GM12878 (cell line): Measurements from ENCODE around the gene TOPBP1. TPM values are rescaled to one million over a fixed set of nuclear protein-coding genes. Genes with fewer than 3 reads are reported as not detected.
A peak's percentile ranks its signal among the peaks of the same experiment; 100 is the strongest.

Experiments
- NR2C1 ChIP-seq: fragments of 450-650 bp; IDR thresholded peaks from 2 replicates; pipeline ENCODE4 v1.6.1; 2017; ENCODE audit warnings: antibody characterized with exemption, mild to moderate bottlenecking, moderate library complexity
- RCOR1 ChIP-seq: conservative IDR thresholded peaks from 2 replicates; pipeline ENCODE4 v1.6.1; 2012; ENCODE audit warnings: low read depth, low read length, improper control_type of control experiment
- polyA plus RNA-seq, 11 experiments: library from polyadenylated mRNA; depleted of rRNA in 4 of 11; unstranded in 6 of 11; stranded (reverse) in 5 of 11; fragments of >200 nt; fragmentation: Nextera tagmentation in 4 of 11; fragmentation: Illumina TruSeq in 1 of 11; extraction: Ambion mirVana in 4 of 11; extraction: Trizol in 1 of 11; gene quantifications; 1 replicate in 1 of 11; 2 replicates in 10 of 11; pipeline versions ENCODE4 v1.2.1 to v1.2.3, GENCODE V29; 2011 to 2016; ENCODE audit warnings: inconsistent platforms in 2 of 11, missing spikeins in 2 of 11, low read depth in 1 of 11
- total RNA-seq, 4 experiments: library from RNA; depleted of rRNA in 3 of 4; stranded (reverse); fragments of >200 nt in 3 of 4; fragmentation: Illumina TruSeq in 1 of 4; extraction: Trizol in 1 of 4; gene quantifications; 2 replicates each; pipeline versions ENCODE4 v1.2.1 to v1.2.3, GENCODE V29; 2013 to 2021
- TF ChIP-seq, protein P1 (sequence below): fragments of 450-650 bp; IDR thresholded peaks from 2 replicates; pipeline ENCODE4 v1.6.1; 2017; ENCODE audit warnings: borderline replicate concordance
- TF ChIP-seq, protein P2 (sequence below): fragments of 450-650 bp; IDR thresholded peaks from 2 replicates; pipeline ENCODE4 v1.6.1; 2017; ENCODE audit warnings: low read depth, mild to moderate bottlenecking, moderate library complexity
- TF ChIP-seq, protein P3 (sequence below): fragments of 450-650 bp; IDR thresholded peaks from 2 replicates; pipeline ENCODE4 v1.6.1; 2018; ENCODE audit warnings: borderline replicate concordance, mild to moderate bottlenecking; ENCODE audit not compliant: partially characterized antibody

Gene TOPBP1
- total and polyA plus RNA-seq, 10 of the 15 experiments (the other 5 are each of a cell fraction or from before 2014, with no cell fraction given) = 18.3 to 99.3 (median 61.5) TPM

DNA sequence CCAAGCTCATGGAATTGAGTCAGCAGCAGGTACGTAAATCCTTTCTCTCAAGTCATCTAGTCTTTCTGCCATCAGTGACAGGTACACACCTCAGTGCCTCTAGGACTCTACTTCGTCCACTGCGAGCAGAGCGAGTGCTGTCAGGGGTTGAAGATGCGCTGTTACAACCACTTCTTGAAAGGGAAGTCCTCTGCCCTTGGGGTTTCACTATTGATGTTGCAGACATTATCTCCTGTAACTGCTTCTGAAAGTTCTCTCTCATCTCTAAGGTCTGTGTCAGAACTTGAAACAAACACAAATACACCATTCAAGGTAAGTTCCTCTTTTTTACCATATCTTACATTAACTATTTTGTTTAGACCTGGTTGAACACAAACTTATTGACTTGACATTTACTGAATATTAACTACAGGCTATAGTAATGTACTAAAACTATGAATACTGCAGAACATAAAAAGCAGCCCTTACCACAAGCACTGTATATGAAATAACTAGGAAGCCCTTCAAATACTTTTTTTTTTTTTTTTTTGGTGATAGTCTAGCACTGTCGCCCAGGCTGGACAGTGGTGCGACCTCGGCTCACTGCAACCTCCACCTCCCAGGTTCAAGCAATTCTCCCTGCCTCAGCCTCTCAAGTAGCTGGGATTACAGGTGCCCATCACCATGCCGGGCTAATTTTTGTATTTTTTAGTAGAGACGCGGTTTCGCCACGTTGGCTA, 41.5 kb downstream of the TOPBP1 start (continued):
- TF ChIP-seq, protein P1, sequence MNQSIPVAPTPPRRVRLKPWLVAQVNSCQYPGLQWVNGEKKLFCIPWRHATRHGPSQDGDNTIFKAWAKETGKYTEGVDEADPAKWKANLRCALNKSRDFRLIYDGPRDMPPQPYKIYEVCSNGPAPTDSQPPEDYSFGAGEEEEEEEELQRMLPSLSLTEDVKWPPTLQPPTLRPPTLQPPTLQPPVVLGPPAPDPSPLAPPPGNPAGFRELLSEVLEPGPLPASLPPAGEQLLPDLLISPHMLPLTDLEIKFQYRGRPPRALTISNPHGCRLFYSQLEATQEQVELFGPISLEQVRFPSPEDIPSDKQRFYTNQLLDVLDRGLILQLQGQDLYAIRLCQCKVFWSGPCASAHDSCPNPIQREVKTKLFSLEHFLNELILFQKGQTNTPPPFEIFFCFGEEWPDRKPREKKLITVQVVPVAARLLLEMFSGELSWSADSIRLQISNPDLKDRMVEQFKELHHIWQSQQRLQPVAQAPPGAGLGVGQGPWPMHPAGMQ = no peak
- TF ChIP-seq NR2C1 (no peak), RCOR1 (0 out of 2 replicates have a peak, but pooled peaks have one; percentile 61)
- TF ChIP-seq, protein P2, sequence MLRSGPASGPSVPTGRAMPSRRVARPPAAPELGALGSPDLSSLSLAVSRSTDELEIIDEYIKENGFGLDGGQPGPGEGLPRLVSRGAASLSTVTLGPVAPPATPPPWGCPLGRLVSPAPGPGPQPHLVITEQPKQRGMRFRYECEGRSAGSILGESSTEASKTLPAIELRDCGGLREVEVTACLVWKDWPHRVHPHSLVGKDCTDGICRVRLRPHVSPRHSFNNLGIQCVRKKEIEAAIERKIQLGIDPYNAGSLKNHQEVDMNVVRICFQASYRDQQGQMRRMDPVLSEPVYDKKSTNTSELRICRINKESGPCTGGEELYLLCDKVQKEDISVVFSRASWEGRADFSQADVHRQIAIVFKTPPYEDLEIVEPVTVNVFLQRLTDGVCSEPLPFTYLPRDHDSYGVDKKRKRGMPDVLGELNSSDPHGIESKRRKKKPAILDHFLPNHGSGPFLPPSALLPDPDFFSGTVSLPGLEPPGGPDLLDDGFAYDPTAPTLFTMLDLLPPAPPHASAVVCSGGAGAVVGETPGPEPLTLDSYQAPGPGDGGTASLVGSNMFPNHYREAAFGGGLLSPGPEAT = peak; percentile 49; the same call in 1 of the 2 replicates
- TF ChIP-seq, protein P3, sequence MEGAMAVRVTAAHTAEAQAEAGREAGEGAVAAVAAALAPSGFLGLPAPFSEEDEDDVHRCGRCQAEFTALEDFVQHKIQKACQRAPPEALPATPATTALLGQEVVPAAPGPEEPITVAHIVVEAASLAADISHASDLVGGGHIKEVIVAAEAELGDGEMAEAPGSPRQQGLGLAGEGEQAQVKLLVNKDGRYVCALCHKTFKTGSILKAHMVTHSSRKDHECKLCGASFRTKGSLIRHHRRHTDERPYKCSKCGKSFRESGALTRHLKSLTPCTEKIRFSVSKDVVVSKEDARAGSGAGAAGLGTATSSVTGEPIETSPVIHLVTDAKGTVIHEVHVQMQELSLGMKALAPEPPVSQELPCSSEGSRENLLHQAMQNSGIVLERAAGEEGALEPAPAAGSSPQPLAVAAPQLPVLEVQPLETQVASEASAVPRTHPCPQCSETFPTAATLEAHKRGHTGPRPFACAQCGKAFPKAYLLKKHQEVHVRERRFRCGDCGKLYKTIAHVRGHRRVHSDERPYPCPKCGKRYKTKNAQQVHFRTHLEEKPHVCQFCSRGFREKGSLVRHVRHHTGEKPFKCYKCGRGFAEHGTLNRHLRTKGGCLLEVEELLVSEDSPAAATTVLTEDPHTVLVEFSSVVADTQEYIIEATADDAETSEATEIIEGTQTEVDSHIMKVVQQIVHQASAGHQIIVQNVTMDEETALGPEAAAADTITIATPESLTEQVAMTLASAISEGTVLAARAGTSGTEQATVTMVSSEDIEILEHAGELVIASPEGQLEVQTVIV = no peak
- TF ChIP-seq, all 136 proteins: peak for 36
